Left renal pelvis (tissue), 4 donors: ENCODE measurements around the gene FAM13A. TPM values are rescaled to one million over a fixed set of nuclear protein-coding genes. Genes with fewer than 3 reads are reported as not detected.
"Not testable (repeated sequence)": the region's sequence is repeated elsewhere in the genome, so short reads cannot be mapped to it uniquely, and the experiment has no call there.

Experiments
- DNase-seq, 4 donors: peaks; one replicate each; pipeline ENCODE4 v3.0.0-alpha.2; 2013; ENCODE audit warnings: low read depth in 4 of 4, low spot score in 3 of 4
- polyA plus RNA-seq, 4 donors: library from polyadenylated mRNA; unstranded; fragments of 120-200 nt; gene quantifications; one replicate each; pipeline ENCODE4 v1.2.1, GENCODE V29; 2013; ENCODE audit not compliant: insufficient read length in 4 of 4

FAM13A gene
- polyA plus RNA-seq, 4 donors, result 31.1 to 38.6 (median 33.1) TPM

- DNase-seq, result no peak
These were observed 56.1 kb downstream of the FAM13A start for GRCh38 chr4:89000844-89001360.

GRCh38 chr4:89000382-89000781 lies 56.6 kb downstream of the FAM13A start:
- DNase-seq, result no peak

GRCh38 chr4:88999392-88999930 lies 57.5 kb downstream of the FAM13A start:
- no peak for DNase-seq

GRCh38 chr4:88998891-88999290 lies 58.1 kb downstream of the FAM13A start:
- DNase-seq, result no peak

- no peak for DNase-seq
These were observed 59.0 kb downstream of the FAM13A start for GRCh38 chr4:88998001-88998400.

- no peak for DNase-seq
These were observed 61.1 kb downstream of the FAM13A start for GRCh38 chr4:88995874-88996273.

- not testable (repeated sequence) for DNase-seq
These were observed 61.7 kb downstream of the FAM13A start for GRCh38 chr4:88995257-88995656.

GRCh38 chr4:88993246-88993645 lies 63.7 kb downstream of the FAM13A start:
- DNase-seq, result no peak

- DNase-seq, result no peak
These were observed 65.2 kb downstream of the FAM13A start for GRCh38 chr4:88991746-88992145.

GRCh38 chr4:88989990-88990389 lies 67.0 kb downstream of the FAM13A start:
- DNase-seq, result no peak

GRCh38 chr4:88985088-88985773 lies 71.8 kb downstream of the FAM13A start:
- DNase-seq, result no peak

GRCh38 chr4:88982757-88983156 lies 74.2 kb downstream of the FAM13A start:
- DNase-seq, result no peak

GRCh38 chr4:88981993-88982392 lies 75.0 kb downstream of the FAM13A start:
- DNase-seq, result no peak

GRCh38 chr4:88981556-88981955 lies 75.4 kb downstream of the FAM13A start:
- DNase-seq, result no peak

GRCh38 chr4:88979276-88979675 lies 77.7 kb downstream of the FAM13A start:
- no peak for DNase-seq

GRCh38 chr4:88976775-88977035 lies 80.3 kb downstream of the FAM13A start:
- DNase-seq, result no peak

- peak in 1 of 4 donors; percentile 16 for DNase-seq
These were observed 80.8 kb downstream of the FAM13A start for GRCh38 chr4:88975958-88976774.

GRCh38 chr4:88971536-88971935 lies 85.4 kb downstream of the FAM13A start:
- DNase-seq, result no peak

- DNase-seq, result no peak
These were observed 87.2 kb downstream of the FAM13A start for GRCh38 chr4:88969746-88970145.

- DNase-seq, result no peak
These were observed 87.7 kb downstream of the FAM13A start for GRCh38 chr4:88969271-88969670.

GRCh38 chr4:88967883-88968331 lies 89.1 kb downstream of the FAM13A start:
- no peak for DNase-seq

- no peak for DNase-seq
These were observed 91.9 kb downstream of the FAM13A start for GRCh38 chr4:88965053-88965452.
